Nephron progenitor cell (in vitro differentiated cells): Measurements from ENCODE around the gene FXYD2.

Source experiments
- DNase-seq: peaks from one replicate; pipeline ENCODE4 v3.0.0; 2021
- H3K27ac Mint-ChIP-seq: 2 replicates; pipeline ENCODE4 v1.8.0; 2021; ENCODE audit warnings: mild to moderate bottlenecking, moderate library complexity, mixed read lengths
- H3K27me3 Mint-ChIP-seq: 2 replicates; pipeline ENCODE4 v1.8.0; 2021; ENCODE audit warnings: mild to moderate bottlenecking, low read depth, mixed read lengths; ENCODE audit not compliant: poor library complexity
- H3K36me3 Mint-ChIP-seq: 2 replicates; pipeline ENCODE4 v1.8.0; 2021; ENCODE audit warnings: low read depth, mixed read lengths
- H3K4me1 Mint-ChIP-seq: 2 replicates; pipeline ENCODE4 v1.8.0; 2021; ENCODE audit warnings: mixed read lengths
- H3K4me3 Mint-ChIP-seq: 2 replicates; pipeline ENCODE4 v1.8.0; 2021; ENCODE audit warnings: mild to moderate bottlenecking, moderate library complexity, mixed read lengths
- H3K9me3 Mint-ChIP-seq: 2 replicates; pipeline ENCODE4 v1.8.0; 2021; ENCODE audit warnings: mild to moderate bottlenecking, moderate library complexity, mixed read lengths
- TF ChIP-seq, protein P1 (sequence below): fragments of 200-600 bp; sonication (generic); IDR thresholded peaks from 2 replicates; pipeline ENCODE4 v1.5.0; 2021; ENCODE audit warnings: antibody characterized with exemption

The FXYD2 gene

GRCh38 chr11:117839380-117839881 is 14.9 kb upstream of the FXYD2 start:
- no peaks in the 10 kb centered on the region for H3K36me3 Mint-ChIP-seq
- peaks cover 24% of the 10 kb centered on the region for H3K27me3 Mint-ChIP-seq
- no peak for DNase-seq
- no peak overlapping the region for H3K27ac Mint-ChIP-seq
- H3K9me3 Mint-ChIP-seq = no peaks in the 10 kb centered on the region
- H3K4me3 Mint-ChIP-seq = no peak overlapping the region
- peaks cover 30% of the 10 kb centered on the region for H3K4me1 Mint-ChIP-seq
- TF ChIP-seq, protein P1, sequence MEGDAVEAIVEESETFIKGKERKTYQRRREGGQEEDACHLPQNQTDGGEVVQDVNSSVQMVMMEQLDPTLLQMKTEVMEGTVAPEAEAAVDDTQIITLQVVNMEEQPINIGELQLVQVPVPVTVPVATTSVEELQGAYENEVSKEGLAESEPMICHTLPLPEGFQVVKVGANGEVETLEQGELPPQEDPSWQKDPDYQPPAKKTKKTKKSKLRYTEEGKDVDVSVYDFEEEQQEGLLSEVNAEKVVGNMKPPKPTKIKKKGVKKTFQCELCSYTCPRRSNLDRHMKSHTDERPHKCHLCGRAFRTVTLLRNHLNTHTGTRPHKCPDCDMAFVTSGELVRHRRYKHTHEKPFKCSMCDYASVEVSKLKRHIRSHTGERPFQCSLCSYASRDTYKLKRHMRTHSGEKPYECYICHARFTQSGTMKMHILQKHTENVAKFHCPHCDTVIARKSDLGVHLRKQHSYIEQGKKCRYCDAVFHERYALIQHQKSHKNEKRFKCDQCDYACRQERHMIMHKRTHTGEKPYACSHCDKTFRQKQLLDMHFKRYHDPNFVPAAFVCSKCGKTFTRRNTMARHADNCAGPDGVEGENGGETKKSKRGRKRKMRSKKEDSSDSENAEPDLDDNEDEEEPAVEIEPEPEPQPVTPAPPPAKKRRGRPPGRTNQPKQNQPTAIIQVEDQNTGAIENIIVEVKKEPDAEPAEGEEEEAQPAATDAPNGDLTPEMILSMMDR = no peak

- Mint-ChIP-seq H3K27ac (no peak overlapping the region), H3K36me3 (no peaks in the 10 kb centered on the region), H3K9me3 (no peaks in the 10 kb centered on the region), H3K4me3 (no peak overlapping the region), H3K27me3 (peaks cover 23% of the 10 kb centered on the region), H3K4me1 (peaks cover 31% of the 10 kb centered on the region)
- DNase-seq = no peak
- TF ChIP-seq, protein P1 = no peak
Observed at GRCh38 chr11:117838901-117839300, 14.4 kb upstream of the FXYD2 start.

DNA sequence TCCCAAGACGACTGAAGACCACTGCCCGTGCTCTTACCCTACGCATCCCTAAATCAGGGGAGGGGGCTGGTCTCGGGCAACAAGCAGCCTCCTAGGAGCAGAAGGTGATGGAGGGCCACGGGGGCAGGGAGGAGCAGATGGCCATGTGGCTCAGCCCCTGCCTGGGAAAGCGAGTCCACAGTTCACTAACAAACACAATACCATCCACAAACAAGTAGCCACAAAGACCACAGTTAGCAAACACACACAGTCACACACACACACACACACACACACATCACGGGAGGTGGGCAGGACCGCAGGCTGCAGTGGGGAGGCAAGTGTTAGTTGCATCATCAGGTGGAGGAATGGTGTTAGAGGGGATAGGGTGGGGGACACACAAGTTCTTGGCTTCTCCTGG is 13.2 kb upstream of the FXYD2 start:
- TF ChIP-seq, protein P1 = no peak
- no peak for DNase-seq
- no peaks in the 10 kb centered on the region for H3K9me3 Mint-ChIP-seq
- no peak overlapping the region for H3K4me3 Mint-ChIP-seq
- peak overlapping the region; percentile 55 for H3K27ac Mint-ChIP-seq
- H3K4me1 Mint-ChIP-seq = peaks cover 42% of the 10 kb centered on the region
- H3K36me3 Mint-ChIP-seq = no peaks in the 10 kb centered on the region
- H3K27me3 Mint-ChIP-seq = peaks cover 21% of the 10 kb centered on the region

GRCh38 chr11:117837070-117837776 is 12.7 kb upstream of the FXYD2 start:
- TF ChIP-seq, protein P1 = no peak
- DNase-seq = no peak
- Mint-ChIP-seq H3K27me3 (peaks cover 26% of the 10 kb centered on the region), H3K4me3 (no peak overlapping the region), H3K36me3 (no peaks in the 10 kb centered on the region), H3K9me3 (no peaks in the 10 kb centered on the region), H3K27ac (no peak overlapping the region), H3K4me1 (peaks cover 44% of the 10 kb centered on the region)

DNA sequence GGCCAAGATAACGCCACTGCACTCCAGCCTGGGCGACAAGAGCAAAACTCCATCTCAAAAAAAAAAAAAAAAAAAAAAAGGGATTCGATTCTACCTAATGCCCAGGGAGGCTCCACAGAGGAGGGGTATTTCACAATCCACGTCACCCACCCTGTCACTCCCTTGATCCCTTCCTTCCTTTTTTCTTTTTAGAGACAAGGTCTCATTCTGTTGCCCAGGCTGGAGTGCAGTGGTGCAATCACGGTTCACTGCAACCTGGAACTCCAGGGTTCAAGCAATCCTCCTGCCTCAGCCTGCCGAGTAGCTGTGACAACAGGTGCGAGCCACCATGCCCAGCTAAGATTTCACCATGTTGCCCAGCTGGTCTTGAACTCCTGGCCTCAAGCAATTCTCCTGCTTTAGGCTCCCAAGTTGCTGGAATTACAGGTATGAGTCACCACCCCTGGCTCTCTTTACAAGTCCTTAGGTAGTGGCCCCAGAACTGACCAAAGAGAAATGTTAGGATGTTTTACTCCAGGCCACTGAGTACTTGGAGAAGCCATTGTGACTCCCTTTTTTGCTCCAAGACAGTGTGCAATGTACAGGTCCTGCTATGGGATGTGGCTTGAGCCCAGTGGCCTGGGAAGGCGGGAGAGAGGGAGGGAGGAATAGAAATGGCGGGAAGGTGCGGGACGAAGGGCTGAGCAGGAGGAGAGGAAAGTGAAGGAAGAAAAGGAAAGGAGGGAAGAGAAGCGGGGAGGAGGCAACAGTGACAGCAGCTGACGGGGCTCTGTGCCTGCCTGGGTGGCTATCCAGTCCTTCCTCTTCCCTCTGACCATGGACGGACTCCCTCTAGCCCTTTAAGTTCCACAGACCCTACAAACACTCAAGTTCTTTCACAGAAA is 11.8 kb upstream of the FXYD2 start:
- no peak overlapping the region for H3K4me3 Mint-ChIP-seq
- DNase-seq = no peak
- TF ChIP-seq, protein P1 = no peak
- peaks cover 46% of the 10 kb centered on the region for H3K4me1 Mint-ChIP-seq
- H3K27ac Mint-ChIP-seq = peak overlapping the region; percentile 53
- peaks cover 24% of the 10 kb centered on the region for H3K27me3 Mint-ChIP-seq
- no peaks in the 10 kb centered on the region for H3K36me3 Mint-ChIP-seq
- no peaks in the 10 kb centered on the region for H3K9me3 Mint-ChIP-seq
